ENCODE measurements around the gene AOPEP. TPM values are rescaled to one million over a fixed set of nuclear protein-coding genes. Genes with fewer than 3 reads are reported as not detected.

The AOPEP gene, protein sequence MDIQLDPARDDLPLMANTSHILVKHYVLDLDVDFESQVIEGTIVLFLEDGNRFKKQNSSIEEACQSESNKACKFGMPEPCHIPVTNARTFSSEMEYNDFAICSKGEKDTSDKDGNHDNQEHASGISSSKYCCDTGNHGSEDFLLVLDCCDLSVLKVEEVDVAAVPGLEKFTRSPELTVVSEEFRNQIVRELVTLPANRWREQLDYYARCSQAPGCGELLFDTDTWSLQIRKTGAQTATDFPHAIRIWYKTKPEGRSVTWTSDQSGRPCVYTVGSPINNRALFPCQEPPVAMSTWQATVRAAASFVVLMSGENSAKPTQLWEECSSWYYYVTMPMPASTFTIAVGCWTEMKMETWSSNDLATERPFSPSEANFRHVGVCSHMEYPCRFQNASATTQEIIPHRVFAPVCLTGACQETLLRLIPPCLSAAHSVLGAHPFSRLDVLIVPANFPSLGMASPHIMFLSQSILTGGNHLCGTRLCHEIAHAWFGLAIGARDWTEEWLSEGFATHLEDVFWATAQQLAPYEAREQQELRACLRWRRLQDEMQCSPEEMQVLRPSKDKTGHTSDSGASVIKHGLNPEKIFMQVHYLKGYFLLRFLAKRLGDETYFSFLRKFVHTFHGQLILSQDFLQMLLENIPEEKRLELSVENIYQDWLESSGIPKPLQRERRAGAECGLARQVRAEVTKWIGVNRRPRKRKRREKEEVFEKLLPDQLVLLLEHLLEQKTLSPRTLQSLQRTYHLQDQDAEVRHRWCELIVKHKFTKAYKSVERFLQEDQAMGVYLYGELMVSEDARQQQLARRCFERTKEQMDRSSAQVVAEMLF
- 10 to 100 TPM; 50.1 to 59.7 (median 54.1) TPM for polyA plus RNA-seq (ENCODE audit: insufficient read length in 4 of 4)

DNA sequence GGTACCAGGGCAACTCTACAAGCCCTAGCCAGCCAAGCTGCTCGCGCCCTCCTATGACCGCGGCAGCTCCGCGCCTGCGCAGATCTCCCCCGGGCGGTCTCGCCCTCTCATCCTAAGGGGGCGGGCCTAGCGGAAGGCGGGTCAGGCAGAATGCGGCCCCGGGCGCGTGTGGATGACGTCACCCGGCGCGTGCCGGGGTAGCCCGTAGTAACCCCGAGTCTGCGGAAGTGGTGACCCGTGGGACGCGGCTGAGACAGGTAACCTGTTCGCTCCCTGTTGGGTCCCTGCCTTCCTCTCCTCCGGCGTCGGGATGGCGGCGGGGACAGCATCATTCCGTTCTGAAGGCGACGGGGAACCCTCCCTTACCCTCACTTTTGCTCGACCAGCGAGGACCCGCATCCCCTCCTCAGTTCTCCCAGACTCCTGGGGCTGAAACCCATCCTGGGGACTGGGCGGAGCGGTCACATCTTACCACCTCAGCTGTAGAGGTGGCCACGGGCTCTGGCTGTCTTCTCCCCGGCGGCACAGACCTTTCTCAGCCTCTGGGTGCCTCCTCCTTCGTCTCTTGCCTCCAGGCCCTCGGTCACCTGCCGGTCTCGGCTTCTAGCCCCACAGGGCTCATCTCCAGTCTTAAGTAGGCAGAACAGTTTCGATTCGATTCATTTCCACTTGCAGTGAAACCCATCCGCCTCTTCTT is at the start of gene AOPEP:
Gene AOPEP (plus strand): TSS at position 205 of the 697 bp plus-strand sequence. CDS start 33,085 bp downstream, outside the sequence.
- DNase-seq (ENCODE audit: low read depth in 4 of 4, low spot score in 2 of 4), result peak in 3 of 4 donors; percentile 84 to 93 (median 91)

GRCh38 chr9:94677929-94678328 is 48.6 kb upstream of the AOPEP start:
- DNase-seq (ENCODE audit: low read depth in 4 of 4, low spot score in 2 of 4), result no peak

DNA sequence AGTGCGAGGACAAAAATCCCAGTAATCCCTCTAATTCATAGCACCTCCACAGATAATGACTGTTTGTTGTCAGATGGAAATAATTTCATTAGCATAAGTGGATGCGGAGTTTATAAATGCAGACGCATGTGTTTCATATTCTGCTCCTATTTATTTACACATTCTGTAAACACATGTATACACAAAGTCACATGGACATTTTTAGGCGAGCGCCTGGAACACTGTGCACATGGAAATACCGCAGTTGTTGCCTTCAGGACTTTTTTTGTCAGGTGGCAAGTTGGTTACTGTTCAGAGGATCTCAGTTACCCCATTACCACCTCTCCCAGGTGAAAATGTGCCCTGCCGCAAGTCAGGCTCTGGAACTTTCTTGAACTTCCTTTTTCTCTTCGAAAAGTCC is 46.9 kb upstream of the AOPEP start:
- DNase-seq (ENCODE audit: low read depth in 4 of 4, low spot score in 2 of 4), result no peak

- no peak for DNase-seq (ENCODE audit: low read depth in 4 of 4, low spot score in 2 of 4)
Measured at GRCh38 chr9:94680020-94680419, 46.5 kb upstream of the AOPEP start.

GRCh38 chr9:94680621-94681020 is 45.9 kb upstream of the AOPEP start:
- DNase-seq (ENCODE audit: low read depth in 4 of 4, low spot score in 2 of 4), result no peak

DNA sequence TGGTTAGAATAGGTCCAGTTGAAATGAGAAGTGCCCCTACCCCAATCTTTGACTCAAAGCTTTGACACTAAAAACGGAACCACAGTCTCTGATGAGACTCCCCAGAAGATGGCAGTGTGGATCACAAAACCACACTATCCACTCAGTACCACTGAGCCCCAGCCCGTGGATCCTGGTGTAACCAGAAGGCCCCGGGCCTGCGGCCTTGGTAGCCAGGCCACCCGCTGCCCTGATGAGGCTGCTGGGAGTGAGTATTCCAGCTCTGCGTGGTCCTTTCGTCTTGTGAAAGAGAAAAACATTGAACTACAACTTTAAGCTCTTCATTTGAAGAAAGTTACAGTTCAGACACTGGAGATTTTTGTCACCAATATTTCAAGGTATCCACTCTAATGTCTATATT is 45.0 kb upstream of the AOPEP start:
- no peak for DNase-seq (ENCODE audit: low read depth in 4 of 4, low spot score in 2 of 4)

DNA sequence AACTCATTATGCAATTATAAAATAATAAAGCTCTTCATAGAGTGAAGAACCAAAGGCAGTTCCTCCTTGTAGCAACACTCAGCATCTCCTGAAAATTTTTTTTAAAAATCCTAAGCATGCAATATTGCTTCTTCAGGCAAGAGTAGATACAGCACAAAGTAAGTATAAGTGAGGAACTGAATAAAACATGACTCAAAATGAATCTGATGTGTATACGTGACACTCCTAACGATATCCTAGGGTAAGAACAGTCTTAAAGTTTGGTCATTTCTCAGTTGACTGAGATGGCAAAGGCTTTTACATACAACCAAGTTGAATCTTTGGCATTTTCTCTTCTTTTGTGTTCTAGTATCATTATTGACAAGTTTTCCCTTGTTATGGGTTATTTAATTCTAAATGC is 41.1 kb upstream of the AOPEP start:
- no peak for DNase-seq (ENCODE audit: low read depth in 4 of 4, low spot score in 2 of 4)

- no peak for DNase-seq (ENCODE audit: low read depth in 4 of 4, low spot score in 2 of 4)
Measured at GRCh38 chr9:94687451-94687850, 39.0 kb upstream of the AOPEP start.

DNA sequence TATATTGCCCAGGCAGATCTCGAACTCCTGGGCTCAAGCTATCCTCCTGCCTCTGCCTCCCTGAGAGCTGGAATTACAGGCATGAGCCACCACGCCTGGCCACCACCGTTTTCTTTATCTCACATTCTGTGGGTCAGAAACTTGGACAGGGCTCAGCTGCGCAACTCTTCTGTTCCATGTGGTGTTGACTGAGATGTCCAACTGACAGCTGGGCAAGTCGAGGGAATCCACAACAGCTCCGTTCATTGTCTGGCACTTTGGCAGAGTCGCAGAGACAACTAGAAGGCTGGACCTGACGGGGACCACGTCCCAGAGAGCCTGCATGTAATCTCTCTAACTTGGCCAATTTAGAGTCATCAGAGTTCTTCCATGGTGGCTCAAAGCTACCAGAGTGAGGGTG is 36.2 kb upstream of the AOPEP start:
- no peak for DNase-seq (ENCODE audit: low read depth in 4 of 4, low spot score in 2 of 4)

DNA sequence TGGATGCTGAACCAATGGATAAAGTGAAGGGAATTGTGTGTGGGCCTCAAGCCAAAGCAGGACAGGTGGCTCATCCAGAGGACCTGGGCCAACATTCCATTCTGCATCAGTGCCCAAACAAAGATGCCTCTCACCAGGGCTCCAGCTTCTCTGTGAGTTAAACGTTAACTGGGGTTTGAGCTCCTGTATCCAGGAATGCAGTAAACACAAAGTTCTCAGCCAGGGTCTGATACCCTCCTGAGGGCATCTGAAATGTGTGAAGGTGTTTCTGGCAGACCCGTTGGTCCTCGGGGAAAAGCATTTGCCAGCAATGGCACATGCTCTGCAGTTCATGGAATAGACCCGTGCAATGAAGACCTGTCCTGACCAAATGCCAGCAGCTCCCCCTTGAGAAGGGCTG is 33.9 kb upstream of the AOPEP start:
- DNase-seq (ENCODE audit: low read depth in 4 of 4, low spot score in 2 of 4), result peak in 1 of 4 donors; percentile 47

DNA sequence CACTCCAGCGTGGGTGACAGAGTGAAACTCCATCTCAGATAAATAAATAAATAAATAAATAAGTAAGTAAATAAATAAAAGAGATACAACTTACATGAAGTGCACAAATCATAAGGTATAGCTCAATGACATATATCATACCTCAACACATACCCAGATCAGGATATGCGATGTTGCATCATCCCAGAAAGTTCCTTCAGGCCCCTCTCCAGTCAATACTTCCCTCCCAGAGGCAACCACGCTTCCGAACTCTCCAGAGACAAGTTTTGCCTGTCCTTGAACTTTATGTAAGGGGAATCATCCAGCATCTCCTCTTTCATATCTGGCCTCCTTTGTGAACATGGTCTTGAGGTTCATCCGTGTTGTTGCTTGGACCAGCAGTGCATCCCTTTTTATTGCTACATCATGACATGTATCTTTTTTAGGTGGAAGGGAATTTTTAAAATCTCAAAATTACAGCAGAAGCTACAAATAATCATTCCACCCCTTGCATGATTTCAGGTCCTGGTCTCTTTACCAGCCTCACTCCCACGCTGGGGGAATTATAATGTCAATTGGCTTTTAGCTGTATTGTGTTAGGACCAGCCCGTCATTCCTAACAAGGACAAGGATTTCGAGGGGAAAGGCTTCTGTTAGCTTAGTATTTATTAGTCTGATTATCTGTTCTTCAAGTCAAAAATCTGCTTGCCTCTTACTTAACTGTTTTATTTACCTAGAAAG is 32.9 kb upstream of the AOPEP start:
- no peak for DNase-seq (ENCODE audit: low read depth in 4 of 4, low spot score in 2 of 4)

- no peak for DNase-seq (ENCODE audit: low read depth in 4 of 4, low spot score in 2 of 4)
Measured at GRCh38 chr9:94696545-94696944, 30.0 kb upstream of the AOPEP start.

- DNase-seq (ENCODE audit: low read depth in 4 of 4, low spot score in 2 of 4), result no peak
Measured at GRCh38 chr9:94697972-94698581, 28.4 kb upstream of the AOPEP start.

- DNase-seq (ENCODE audit: low read depth in 4 of 4, low spot score in 2 of 4), result no peak
Measured at GRCh38 chr9:94699715-94700373, 26.7 kb upstream of the AOPEP start.

DNA sequence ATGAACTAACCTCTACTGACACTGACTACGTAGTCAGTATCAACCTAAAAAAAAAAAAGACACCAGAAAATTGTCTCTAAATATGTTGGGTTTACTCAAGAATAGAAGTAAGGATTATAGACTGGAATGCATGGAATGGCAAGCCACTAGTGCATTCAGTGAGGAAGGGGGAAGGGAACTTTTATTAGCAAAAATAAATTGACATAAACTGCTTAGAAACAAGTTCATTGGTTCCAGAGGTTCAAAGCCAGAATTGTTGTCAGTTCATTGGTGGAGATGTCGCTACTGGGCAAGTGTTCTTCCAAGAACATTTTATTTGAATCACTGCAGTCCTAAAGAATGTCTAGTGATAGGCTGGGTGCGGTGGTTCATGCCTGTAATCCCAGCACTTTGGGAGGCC is 26.1 kb upstream of the AOPEP start:
- DNase-seq (ENCODE audit: low read depth in 4 of 4, low spot score in 2 of 4), result no peak

DNA sequence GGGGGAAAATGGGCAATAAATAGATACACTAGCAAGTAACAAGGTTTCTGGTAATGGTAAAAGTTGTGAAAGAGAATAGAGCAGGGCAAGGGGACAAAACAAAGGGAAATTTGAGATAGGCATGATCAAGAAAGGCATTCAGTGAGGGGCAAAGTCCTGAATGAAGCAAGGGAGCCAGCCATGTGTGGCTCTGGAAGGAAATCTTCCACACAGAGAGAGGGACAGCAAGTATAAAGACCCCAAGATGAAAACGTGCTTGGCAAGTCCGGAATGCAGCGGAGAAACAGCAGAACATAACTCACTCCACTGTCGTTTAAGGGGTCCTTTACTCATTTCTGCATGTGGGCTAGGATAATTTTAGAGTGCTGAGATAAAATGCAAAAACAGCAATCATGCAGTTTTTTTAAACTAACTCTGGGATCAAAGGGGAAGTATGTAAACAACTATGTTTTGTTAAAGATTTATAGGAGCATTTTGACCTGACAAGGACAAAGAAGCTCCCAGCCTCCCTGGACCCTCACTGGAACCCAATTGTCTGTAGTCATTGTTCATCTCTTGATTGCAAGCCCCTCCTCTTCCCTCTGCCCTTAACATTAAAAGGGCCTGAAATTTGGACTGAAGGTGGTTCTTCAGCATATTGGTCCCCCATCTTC is 22.9 kb upstream of the AOPEP start:
- no peak for DNase-seq (ENCODE audit: low read depth in 4 of 4, low spot score in 2 of 4)

DNA sequence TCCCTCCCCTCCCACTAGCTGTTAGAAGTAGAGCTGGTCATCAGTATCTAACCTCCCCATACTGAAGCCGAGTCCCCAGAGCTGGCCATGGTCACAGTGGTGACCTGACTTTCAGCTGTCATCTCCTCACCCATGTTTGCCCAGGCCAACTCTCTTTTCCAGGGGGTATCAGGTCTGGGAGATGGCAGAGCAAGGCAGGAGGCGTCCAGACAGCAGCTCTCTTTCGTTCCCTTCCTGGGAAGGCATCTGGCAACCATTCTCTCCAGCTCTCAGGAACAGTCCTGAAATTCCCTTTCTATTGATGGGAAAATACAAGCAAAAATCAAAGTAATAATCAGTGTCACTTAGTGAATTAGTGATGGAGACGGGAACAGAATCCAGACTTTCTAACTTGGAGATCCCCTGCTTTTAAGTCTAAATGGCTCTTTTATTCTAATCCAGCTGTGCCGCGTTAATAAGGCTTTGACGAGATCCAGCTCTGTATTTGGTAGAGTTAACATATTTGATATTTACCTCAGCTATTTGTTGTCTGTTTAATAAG is 21.3 kb upstream of the AOPEP start:
- DNase-seq (ENCODE audit: low read depth in 4 of 4, low spot score in 2 of 4), result no peak

- DNase-seq (ENCODE audit: low read depth in 4 of 4, low spot score in 2 of 4), result no peak
Measured at GRCh38 chr9:94706922-94707321, 19.6 kb upstream of the AOPEP start.

Measured in left renal cortex interstitium (tissue), 4 donors.